Mesenchymal stem cell (in vitro differentiated cells and primary cell): ENCODE results near the gene BRME1.

Source experiments
- DNase-seq: peaks from one replicate; pipeline ENCODE4 v3.0.0-alpha.2; 2013
- H2AFZ ChIP-seq: one replicate; pipeline ENCODE4 v1.6.1; 2013; ENCODE audit warnings: low read depth, mild to moderate bottlenecking, control low read depth, inconsistent platforms, low read length, moderate library complexity
- H2AK5ac ChIP-seq: 2 replicates; pipeline ENCODE4 v1.6.1; 2013; ENCODE audit warnings: low read length, moderate library complexity, mild to moderate bottlenecking, inconsistent platforms; ENCODE audit not compliant: severe bottlenecking
- H2BK120ac ChIP-seq: one replicate; pipeline ENCODE4 v1.6.1; 2013; ENCODE audit warnings: low read depth, mild to moderate bottlenecking, inconsistent platforms, low read length, moderate library complexity
- H2BK12ac ChIP-seq, 2 experiments: one replicate each; pipeline ENCODE4 v1.6.1; 2013; ENCODE audit warnings: inconsistent platforms in 2 of 2, low read length in 2 of 2, mild to moderate bottlenecking in 2 of 2, moderate library complexity in 2 of 2, control low read depth in 1 of 2
- H2BK15ac ChIP-seq: one replicate; pipeline ENCODE4 v1.6.1; 2013; ENCODE audit warnings: mild to moderate bottlenecking, low read depth, inconsistent platforms; ENCODE audit not compliant: poor library complexity, severe bottlenecking
- H2BK5ac ChIP-seq: 2 replicates; pipeline ENCODE4 v1.6.1; 2013; ENCODE audit warnings: low read depth, mild to moderate bottlenecking, low read length, control low read depth, inconsistent platforms; ENCODE audit not compliant: poor library complexity, severe bottlenecking
- H3K14ac ChIP-seq, 2 experiments: one replicate each; pipeline ENCODE4 v1.6.1; 2013; ENCODE audit warnings: inconsistent platforms in 2 of 2, low read length in 2 of 2, control low read depth in 1 of 2, mild to moderate bottlenecking in 1 of 2, moderate library complexity in 1 of 2
- H3K18ac ChIP-seq, 2 experiments: one replicate each; pipeline ENCODE4 v1.6.1; 2013; ENCODE audit warnings: inconsistent platforms in 2 of 2, low read length in 2 of 2, control low read depth in 1 of 2, low read depth in 1 of 2, mild to moderate bottlenecking in 1 of 2
- H3K23ac ChIP-seq, 2 experiments: one replicate each; pipeline ENCODE4 v1.6.1; 2013; ENCODE audit warnings: inconsistent platforms in 2 of 2, low read length in 2 of 2, mild to moderate bottlenecking in 2 of 2, moderate library complexity in 2 of 2, control low read depth in 1 of 2
- H3K27ac ChIP-seq: 2 replicates; pipeline ENCODE4 v1.5.1; 2013; ENCODE audit warnings: mild to moderate bottlenecking, moderate library complexity, low read length, control low read depth, inconsistent platforms; ENCODE audit not compliant: poor library complexity, severe bottlenecking
- H3K27me3 ChIP-seq, 2 experiments: 2 replicates each; pipeline versions ENCODE4 v1.6.1 to v1.7.0; 2013; ENCODE audit warnings: low read length in 2 of 2, mild to moderate bottlenecking in 2 of 2, moderate library complexity in 2 of 2, control low read depth in 1 of 2, inconsistent platforms in 1 of 2; ENCODE audit not compliant: control insufficient read depth in 1 of 2, insufficient read depth in 1 of 2
- H3K36me3 ChIP-seq, 2 experiments: 2 replicates each; pipeline versions ENCODE4 v1.6.1 to v1.7.0; 2013; ENCODE audit warnings: low read length in 2 of 2, control low read depth in 1 of 2, inconsistent platforms in 1 of 2, low read depth in 1 of 2, mild to moderate bottlenecking in 1 of 2; ENCODE audit not compliant: insufficient read depth in 2 of 2, control insufficient read depth in 1 of 2
- H3K4ac ChIP-seq, 2 experiments: one replicate each; pipeline ENCODE4 v1.6.1; 2013; ENCODE audit warnings: inconsistent platforms in 2 of 2, low read length in 2 of 2, mild to moderate bottlenecking in 2 of 2, moderate library complexity in 2 of 2, control low read depth in 1 of 2, low read depth in 1 of 2
- H3K4me1 ChIP-seq: 2 replicates; pipeline ENCODE4 v1.6.1; 2013; ENCODE audit warnings: low read depth, low read length, control low read depth; ENCODE audit not compliant: control insufficient read depth, insufficient read depth
- H3K4me2 ChIP-seq: 2 replicates; pipeline ENCODE4 v1.6.1; 2013; ENCODE audit warnings: low read length, mild to moderate bottlenecking, inconsistent platforms; ENCODE audit not compliant: poor library complexity, severe bottlenecking
- H3K4me3 ChIP-seq, 2 experiments: 2 replicates each; pipeline versions ENCODE4 v1.5.1 to v1.7.0; 2013; ENCODE audit warnings: low read length in 2 of 2, mild to moderate bottlenecking in 2 of 2, control low read depth in 1 of 2, low read depth in 1 of 2; ENCODE audit not compliant: insufficient read depth in 1 of 2
- H3K79me1 ChIP-seq: replicated peaks from 2 replicates; pipeline ENCODE4 v1.6.1; 2013; ENCODE audit warnings: mild to moderate bottlenecking, control low read depth, low read length, inconsistent platforms; ENCODE audit not compliant: poor library complexity, severe bottlenecking
- H3K9ac ChIP-seq: 2 replicates; pipeline ENCODE4 v1.7.0; 2013; ENCODE audit warnings: mild to moderate bottlenecking, low read length, moderate library complexity
- H3K9me3 ChIP-seq: 2 replicates; pipeline ENCODE4 v1.7.0; 2013; ENCODE audit warnings: mild to moderate bottlenecking, low read length; ENCODE audit not compliant: control insufficient read depth
- H4K8ac ChIP-seq: one replicate; pipeline ENCODE4 v1.6.1; 2013; ENCODE audit warnings: inconsistent platforms, mild to moderate bottlenecking, low read length, moderate library complexity
- H4K91ac ChIP-seq: one replicate; pipeline ENCODE4 v1.6.1; 2013; ENCODE audit warnings: mild to moderate bottlenecking, low read length, inconsistent platforms
- WGBS: methylation state at CpG from one replicate; pipeline ENCODE4 v1.1.7; 2013; ENCODE audit warnings: mixed read lengths; 5-methylcytosine and 5-hydroxymethylcytosine counted together
- small RNA-seq: library from polyadenylated mRNA; stranded (forward); fragments of <200 nt; extraction: miRNeasy Mini kit (QIAGEN cat#:217004); gene quantifications from one replicate; pipeline ENCODE3, GENCODE V24; 2013; ENCODE audit warnings: low read depth

The BRME1 gene

DNA sequence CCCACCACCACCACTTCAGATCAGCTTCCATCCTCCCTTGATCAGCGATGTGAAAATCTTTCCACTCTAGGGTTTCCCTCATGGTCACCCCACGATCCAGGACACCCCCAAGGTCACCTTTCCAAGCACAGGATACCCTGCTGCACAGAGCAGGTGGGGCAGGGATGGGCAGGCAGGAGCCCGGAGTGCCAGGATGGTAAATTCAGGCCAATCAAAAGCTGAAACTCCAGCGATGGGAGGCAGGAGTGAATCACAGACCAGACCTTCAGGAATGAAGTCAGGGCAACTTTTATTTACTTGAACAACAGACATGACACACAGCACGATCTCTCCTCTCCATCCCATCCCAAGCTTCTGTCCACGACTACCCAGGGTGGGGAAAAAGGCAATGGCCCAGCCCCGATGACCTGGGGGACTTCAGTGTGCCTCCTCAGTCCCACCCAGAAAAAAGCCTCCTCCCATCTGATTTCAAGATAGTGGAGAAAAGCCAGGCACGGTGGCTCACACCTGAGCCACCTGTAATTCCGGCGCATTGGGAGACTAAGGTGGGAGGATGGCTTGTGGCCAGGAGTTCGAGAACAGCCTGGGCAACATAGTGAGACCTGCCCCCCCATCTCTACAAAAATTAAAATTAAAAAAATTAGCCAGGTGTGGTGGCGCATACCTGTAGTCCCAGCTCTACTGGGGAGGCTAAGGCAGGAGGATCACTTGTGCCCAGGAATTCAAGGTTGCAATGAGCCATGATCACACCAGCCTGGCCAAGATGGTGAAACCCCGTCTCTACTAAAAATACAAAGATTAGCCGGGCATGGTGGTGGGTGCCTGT, 71.5 kb downstream of the BRME1 start:
- H3K4me3 ChIP-seq: peak overlapping the region in 1 of 2 experiments; percentile 54
- H3K4me2 ChIP-seq: no peak overlapping the region
- H2BK12ac ChIP-seq: peak overlapping the region in 1 of 2 experiments; percentile 74
- 71% methylated on average over 13 of the region's 14 CpGs for WGBS
- H4K8ac ChIP-seq: peak overlapping the region; percentile 12
- H2AFZ ChIP-seq: no peak overlapping the region
- peaks cover 57 to 73% of the 10 kb centered on the region in 2 experiments for H3K36me3 ChIP-seq
- H3K18ac ChIP-seq: no peak overlapping the region
- H3K4ac ChIP-seq: no peak overlapping the region
- peak; percentile 90 for DNase-seq
- peak overlapping the region; percentile 84 for H2AK5ac ChIP-seq
- H3K9me3 ChIP-seq: no peaks in the 10 kb centered on the region
- peak overlapping the region; percentile 79 for H3K9ac ChIP-seq
- no peak overlapping the region for H2BK120ac ChIP-seq
- peaks cover 54% of the 10 kb centered on the region for H3K4me1 ChIP-seq
- peak overlapping the region in 1 of 2 experiments; percentile 60 for H3K23ac ChIP-seq
- peak overlapping the region; percentile 30 for H2BK15ac ChIP-seq
- H4K91ac ChIP-seq: no peak overlapping the region
- no peak overlapping the region for H3K14ac ChIP-seq
- H2BK5ac ChIP-seq: no peak overlapping the region
- H3K27me3 ChIP-seq: no peaks in the 10 kb centered on the region
- H3K79me1 ChIP-seq: no peaks in the 10 kb centered on the region
- H3K27ac ChIP-seq: peak overlapping the region; percentile 69

- Histone ChIP-seq H4K91ac (no peak overlapping the region), H3K79me1 (no peaks in the 10 kb centered on the region), H4K8ac (peak overlapping the region; percentile 33), H3K27ac (peak overlapping the region; percentile 69), H2BK5ac (no peak overlapping the region), H3K23ac (no peak overlapping the region), H3K4me3 (peak overlapping the region in 1 of 2 experiments; percentile 54), H3K18ac (peak overlapping the region; percentile 66 to 67), H2BK15ac (peak overlapping the region; percentile 33), H2BK120ac (peak overlapping the region; percentile 1), H3K9ac (peak overlapping the region; percentile 79), H3K4me2 (peak overlapping the region; percentile 41), H2AK5ac (peak overlapping the region; percentile 84), H2AFZ (no peak overlapping the region), H3K14ac (no peak overlapping the region), H3K9me3 (no peaks in the 10 kb centered on the region), H3K4me1 (peaks cover 45% of the 10 kb centered on the region), H3K27me3 (no peaks in the 10 kb centered on the region), H2BK12ac (peak overlapping the region in 1 of 2 experiments; percentile 74), H3K4ac (peak overlapping the region in 1 of 2 experiments; percentile 59), H3K36me3 (peaks cover 57 to 70% of the 10 kb centered on the region in 2 experiments)
- 20% methylated on average over 51 of the region's 59 CpGs for WGBS
- peak; percentile 93 for DNase-seq
Measured at GRCh38 chr19:13833330-13834243, 72.3 kb downstream of the BRME1 start.

Small RNA genes within 50 kb of the gene (small RNA-seq; reads per million reads assigned to genes)
- gene MIR181C (720 reads per million, percentile 97 among the genes with 10 or more reads in this experiment), gene MIR181D (580 reads per million, percentile 96 among the genes with 10 or more reads in this experiment)
